GM21390 (cell line): Measurements from ENCODE around the gene UVRAG.
"Not testable (repeated sequence)": the region's sequence is repeated elsewhere in the genome, so short reads cannot be mapped to it uniquely, and the experiment has no call there.

Source experiments
- ATAC-seq: cut with Tn5 transposase; IDR thresholded peaks from one replicate; pipeline ENCODE4 v1.9.1; 2021; ENCODE audit not compliant: unreplicated experiment

The UVRAG gene

DNA sequence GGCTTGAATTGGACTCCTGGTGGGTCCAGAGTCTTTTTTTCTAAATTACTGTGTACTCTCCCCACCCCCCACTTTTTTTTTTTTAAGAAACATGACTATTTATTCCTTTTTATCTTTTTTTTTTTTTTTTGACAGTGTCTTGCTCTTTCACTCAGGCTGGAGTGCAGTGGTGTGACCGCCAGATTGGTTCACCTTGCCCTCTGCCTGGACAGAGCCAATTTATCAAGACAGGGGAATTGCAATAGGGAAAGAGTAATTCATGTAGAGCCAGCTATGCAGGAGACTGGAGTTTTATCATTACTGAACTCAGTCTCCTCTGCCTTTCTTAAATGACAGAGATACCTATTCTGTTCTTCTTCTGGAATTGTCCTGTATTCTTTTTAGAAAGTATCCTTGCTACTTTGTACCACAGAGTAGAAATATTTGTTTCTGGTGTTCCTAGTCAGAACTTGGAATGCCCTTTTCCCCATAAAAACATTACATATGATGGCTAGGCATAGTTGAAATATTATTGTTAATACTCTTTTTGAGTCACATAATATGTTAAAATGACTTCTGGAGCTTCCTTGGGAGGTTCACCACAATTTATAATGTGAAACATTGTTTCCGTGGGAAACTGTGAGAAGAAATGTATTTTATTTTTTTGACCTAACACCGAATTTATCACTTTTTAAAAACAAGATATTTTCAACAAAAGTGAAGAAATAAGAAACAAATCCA, 95.6 kb downstream of the UVRAG start:
- no peak for ATAC-seq

DNA sequence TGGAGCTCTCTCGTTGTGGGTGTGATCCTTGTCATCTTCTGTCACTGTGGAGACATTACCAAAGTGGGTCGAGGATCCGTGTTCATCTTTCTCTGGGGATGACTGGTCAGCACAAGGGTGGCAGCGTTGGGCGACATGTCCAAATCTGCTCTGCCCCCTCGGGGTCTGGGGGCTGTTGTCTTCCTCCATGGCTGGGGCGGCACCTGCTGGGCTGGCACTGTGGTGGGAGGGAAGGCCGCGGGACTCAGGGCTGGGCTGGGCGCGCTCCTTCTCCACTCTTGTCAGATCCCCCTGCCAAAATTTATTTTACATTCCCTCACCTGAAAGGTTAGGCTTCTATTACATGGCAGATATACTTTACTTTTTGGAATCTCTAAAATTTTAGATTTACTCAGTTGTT, 96.4 kb downstream of the UVRAG start:
- no peak for ATAC-seq

DNA sequence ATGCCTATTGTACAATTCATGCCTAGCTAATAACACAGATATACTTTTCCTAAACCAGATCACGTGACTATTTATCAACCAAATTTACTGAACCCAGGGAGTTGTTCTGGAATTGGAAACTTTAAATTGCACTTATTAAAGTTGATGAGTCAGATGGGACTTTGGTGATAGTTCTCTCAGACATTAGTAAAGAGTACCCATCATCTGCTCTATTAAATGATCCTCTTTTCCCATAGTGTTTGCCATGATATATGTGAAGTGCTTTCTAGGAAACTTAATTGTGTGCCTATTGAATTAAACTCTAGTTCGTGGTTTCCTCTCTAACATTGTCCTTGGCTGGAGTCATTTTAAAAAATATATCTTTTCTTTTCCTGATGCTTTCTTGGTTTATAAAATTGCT, 99.0 kb downstream of the UVRAG start:
- no peak for ATAC-seq

DNA sequence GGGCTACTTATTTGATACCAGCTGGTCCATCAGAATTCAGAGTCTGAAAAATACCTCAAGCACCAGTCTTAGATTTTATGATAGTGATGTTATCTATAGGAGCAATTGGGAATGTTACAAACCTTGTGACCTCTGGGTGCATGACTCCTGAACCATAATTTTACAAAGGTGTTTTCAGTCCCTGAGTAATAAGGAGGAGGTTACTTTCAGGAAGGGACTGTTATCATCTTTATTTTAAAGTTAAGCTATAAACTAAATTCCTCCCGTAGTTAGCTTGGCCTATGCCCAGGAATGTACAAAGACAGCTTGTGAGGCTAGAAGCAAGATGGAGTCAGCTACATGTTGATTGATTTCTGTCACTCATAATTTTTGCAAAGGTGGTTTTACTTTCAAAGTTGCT, 101.9 kb downstream of the UVRAG start:
- ATAC-seq, result no peak

DNA sequence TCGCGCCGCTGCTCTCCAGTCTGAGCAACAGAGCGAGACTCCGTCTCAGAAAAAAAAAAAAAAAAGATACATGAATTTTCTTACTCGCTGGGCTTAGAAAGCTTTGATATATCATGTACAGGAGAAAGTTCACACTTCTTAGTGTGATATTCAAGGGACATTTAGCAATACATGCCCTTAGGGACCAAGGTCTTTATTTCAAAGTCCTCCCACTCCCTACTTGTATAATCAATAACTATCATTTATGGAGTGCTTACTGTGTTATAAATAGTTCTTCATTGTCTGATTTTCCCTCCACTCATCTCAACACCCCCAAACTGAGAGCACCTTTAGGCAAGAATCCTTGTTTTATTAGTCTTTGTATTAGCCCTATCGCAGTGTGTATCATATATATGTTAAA, 103.3 kb downstream of the UVRAG start:
- no peak for ATAC-seq

DNA sequence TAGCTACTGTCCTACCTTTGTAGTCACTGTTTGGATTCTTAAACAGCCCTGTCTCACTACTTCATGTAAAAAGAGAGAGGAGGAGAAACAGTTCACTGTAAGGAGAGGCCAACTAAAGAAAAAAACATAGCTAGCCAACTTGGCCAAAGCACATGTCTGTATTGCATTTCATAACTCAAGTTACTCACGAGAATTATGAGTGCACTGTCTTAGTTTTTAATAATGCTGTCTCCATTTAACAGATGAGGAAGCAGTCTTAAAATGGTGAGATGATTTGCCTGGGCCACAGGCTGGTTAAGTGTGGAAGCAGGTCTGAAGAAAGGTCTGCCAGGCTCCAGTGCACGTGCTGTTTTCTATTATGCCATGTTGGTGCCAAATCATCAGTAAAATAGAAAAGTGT, 104.5 kb downstream of the UVRAG start:
- ATAC-seq, result no peak

DNA sequence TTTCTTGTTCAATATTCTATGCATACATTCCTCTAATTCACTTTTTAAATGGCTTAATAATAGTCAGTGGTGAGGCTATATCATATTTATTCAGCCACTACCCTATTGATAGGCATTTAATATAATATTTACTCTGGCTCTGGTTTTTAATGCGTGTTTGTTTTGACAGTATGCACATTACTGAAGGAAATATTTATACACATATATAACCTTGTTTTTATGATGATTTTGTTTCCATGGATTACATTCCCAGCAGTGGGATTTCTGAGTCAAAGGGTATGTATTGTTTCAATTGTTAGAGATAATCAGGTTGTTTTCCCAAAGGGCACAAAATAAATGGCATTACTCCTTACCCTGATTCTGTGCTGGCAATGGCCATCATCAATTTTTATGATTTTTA, 105.8 kb downstream of the UVRAG start:
- no peak for ATAC-seq

DNA sequence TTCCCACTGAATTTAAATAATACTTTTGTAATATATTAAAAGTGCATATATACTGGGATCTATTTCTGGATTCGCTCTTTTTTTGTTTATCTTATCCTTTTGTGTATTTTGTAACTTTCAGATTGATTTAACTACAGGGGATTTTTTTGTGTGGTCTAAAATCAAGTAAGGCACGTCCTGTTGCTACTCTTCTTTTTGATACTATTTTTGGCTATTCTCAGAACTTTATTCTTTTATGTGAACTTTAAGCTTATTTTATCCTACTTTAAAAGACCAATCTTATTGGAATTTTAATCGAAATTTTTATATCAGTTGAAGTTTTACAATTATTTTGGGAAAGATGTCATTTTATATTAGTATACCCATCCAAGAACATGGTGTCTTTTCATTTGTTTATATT, 106.8 kb downstream of the UVRAG start:
- no peak for ATAC-seq

DNA sequence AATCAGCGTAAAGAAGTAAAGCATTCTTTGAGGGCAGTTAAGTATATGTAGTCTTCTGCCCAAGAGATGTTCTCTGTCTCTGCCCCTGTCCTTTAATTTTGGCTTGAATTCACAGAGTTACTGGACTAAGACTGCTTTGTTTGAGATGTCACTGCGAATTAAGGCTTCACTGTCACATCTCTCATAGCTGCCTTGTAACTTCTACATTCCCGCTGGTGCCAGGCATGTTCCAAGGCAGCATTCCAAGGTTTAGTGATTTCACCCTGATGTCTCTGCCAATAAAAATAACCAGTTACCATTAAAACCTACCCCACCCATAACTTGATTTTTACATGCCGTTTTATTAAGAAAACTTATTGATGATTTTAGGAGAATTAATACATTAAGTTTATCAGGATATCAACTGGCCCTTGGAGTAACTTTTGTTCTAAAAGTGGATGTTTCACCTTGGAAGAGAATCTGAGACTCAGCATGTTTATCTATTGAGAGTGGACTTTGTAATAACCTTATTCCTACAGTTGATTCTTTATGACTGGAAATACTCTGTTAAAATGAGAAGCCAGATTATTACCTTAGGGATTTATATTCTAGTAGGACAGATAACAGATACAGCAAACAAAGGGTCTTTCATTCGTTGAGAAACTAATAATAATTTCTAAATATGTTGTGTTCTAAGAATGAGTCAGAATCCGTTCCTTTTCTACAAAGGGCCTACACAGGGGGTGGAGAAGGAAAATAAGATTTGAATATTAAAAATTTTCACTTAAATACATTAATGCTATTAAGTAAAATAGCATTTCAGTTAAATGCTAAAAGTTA, 110.2 kb downstream of the UVRAG start:
- no peak for ATAC-seq

DNA sequence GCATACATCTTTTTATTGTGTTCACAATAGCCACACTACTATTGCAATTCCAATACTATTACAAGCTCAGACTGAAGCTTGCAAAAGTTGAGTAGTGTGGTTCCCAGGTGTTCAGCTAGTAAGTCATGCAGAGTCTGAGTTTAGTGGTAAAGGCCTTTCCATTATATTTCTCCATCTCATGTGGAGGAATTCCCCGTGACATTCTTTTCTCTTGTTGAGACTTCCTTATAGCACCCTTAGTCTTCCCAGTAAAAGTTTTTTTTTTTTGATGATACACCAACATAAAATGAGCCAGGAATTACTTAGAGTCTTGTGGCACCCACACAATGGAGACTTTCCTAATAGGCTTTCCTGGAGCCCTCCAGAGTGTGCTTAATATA, 110.8 kb downstream of the UVRAG start:
- no peak for ATAC-seq

DNA sequence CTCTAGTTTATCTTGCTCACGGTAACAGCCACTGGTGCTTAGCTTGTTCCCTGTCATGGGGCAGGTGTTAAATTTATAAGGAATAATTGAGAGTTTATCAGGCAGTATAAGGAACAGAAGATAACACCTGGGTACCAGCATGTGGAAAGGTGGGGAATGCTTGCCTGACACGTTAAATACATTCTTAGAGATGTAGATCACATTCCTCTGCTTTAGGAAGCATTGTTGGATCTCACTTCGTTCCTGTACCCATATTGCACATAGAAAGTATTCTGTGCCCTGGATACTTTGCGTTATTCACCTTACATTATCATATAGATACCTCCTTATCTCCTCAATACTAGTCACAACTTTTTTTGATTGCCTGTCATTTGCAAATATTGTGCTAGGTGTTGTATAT, 114.7 kb downstream of the UVRAG start:
- no peak for ATAC-seq

DNA sequence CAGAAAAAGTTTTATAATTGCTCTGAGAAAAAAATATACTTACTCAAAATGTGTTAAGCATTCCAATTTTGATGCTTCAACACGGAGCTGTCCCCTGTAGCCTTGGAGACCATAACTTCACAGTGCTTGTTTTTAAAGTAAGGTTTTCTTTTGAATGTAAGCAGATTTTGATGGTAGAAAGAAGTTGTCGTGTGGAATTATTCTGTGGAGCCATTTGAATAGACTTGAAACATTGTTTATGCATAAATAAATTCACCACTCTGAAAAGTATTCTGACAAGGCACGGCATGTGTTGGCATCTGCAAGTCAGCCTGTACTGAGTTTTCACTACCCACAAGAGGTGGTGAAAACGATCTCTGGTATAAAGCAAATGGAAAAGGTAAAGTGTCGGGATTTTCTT, 115.5 kb downstream of the UVRAG start:
- ATAC-seq, result no peak

DNA sequence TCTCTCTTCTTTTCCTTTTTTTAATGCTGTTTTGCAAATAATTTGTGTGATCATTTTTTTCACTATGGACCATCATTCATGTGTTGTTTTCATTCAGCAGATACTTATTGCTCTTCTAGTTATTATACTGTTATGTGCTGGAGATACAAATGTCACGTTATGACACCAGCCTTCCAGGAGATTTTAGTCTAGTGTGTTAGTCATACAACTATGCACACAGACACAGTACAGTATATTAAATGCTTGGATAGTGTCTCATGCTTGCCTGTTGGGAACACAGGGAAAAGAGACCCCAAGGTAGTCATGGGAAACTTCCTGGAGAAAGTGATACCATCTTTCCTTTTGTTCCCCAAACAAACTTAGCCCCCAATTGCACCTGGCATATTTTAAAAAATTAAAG, 116.1 kb downstream of the UVRAG start:
- no peak for ATAC-seq

DNA sequence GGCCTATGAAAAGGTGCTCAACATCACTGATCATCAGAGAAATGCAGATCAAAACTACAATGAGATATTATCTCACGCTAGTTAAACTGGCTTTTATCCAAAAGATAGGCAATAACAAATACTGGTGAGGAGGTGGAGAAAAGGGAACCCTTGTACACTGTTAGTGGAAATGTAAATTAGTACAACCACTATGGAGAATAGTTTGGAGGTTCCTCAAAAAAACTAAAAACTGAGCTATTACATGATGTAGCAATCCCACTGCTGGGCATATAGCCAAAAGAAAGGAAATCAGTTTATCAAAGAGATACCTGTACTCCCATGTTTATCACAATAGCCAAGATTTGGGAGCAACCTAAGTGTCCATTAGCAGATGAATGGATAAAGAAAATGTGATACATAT, 118.7 kb downstream of the UVRAG start:
- not testable (repeated sequence) for ATAC-seq

DNA sequence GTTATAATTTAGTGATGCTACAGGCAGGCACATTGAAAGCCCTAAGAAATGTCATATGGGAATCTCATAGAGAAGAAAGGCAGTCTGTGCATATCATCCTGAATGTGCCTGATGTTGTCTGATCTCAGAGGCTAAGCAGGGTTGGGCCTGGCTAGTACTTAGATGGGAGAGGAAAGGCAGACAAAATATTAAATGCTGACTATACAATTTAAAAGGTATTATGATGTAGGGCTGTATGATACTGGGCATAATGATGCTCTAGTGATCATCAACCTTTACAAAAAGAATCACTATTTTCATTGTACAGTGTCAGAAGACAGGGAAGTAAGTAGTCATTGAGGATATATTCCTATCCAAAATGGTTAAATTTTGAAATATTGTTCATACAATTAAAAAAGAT, 119.8 kb downstream of the UVRAG start:
- ATAC-seq, result no peak

DNA sequence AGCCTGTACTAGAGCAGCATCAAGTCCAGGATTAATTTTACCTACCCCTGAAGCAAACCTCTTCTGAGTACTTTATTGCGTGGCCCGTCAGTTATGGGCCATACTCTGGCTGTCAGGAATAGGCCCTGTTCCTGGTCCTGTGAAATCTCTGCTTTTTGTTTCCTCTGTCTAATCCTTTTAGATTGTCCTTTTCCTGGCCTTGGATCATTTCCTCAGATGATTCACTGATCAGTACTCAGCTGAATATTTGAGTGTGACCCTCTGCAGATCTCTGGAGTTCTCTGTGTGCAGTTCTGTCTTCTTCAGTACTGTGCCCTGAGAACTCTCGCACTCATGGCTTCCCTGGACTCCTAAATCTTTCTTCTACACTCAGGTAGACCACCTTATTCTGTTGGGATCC, 123.5 kb downstream of the UVRAG start:
- no peak for ATAC-seq

DNA sequence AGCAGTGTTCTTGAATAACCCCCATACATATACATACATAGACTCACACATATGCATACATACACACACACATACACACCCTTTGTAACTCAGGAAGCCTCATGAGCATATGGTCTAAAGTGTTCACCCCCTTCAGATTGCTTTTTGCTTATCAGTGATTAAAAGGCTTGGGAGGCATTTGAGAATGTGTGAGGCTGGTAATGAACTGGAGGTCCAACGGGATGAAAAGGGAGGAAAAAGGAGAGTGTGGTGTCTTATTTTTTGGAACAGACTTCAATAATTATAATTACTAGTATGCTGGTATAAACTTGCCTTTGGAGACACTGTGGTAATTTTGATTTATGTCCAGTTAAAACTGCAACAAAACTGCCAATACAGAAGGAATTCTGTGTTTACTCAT, 124.5 kb downstream of the UVRAG start:
- no peak for ATAC-seq

DNA sequence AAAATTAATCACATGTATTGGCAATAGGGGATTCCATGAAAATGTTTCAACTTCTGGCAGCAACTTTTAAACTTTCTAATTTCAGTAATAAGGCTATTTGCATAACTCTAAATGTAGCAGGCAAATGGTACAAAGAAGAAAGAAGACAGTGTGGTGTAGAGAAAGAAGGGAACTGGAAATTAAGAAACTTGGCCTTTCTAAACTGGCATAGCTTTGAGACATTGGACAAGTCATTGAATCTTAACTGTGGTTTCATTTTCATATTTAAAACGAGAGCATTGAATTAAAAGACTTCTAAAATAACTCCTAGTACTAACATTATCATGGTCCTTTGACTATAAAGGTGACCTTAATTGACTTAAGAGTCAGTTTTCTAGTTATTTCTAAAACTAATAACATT, 125.0 kb downstream of the UVRAG start:
- peak; percentile 58 for ATAC-seq

DNA sequence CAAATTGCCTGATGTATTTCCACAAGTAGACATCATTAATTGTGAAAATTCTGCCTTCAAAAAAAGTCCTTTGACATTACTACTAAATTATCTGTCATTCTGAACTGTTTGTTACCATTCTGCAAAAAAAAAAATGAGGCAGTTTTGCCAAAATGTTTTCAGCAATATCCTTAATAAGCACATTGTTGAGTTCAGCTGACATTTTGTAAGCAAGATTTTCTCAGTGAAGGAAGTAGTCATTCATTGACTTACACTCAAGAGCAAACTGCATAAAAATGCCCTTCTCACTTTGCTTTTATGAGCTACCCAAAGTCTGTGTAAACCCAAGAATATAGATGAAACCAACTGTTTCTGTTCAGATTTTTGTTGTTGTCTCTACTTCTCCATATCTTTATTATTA, 125.9 kb downstream of the UVRAG start:
- no peak for ATAC-seq

DNA sequence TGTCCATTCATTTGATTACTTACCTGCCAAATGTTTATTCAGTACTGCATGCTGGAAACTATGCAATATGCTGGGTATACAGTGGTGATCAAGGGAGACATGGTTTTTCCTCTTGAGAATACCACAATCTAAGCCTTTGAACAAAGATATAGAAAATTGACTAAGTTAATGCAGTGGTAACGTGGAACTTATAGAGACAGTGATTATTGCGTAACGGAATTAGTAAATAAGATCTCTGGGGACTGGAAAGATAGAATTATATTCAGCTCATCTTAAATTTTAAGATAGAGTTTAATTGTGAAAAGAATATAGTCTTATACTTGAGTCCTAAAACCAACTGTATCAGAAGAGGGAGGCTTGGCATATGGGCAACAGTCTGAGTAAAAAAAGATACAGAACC, 129.5 kb downstream of the UVRAG start:
- no peak for ATAC-seq

DNA sequence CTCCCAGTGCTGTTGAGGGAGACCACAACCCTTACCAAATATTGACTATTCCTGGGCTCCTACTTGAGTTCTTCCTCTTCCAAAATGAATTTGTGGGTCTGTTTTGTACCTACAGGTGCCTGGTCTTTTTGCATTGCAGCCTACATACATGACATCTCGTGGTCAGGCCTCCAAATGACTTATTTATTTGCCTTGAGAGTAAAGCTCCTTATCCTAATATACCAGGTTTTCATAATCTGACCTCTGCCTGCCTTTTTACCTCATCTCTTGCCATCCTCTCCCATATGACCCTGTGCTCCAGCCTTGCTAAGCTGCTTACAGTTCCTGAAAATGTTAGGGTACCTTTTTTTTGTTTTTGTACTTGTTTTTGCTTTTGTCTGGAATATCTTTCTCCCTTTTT, 130.4 kb downstream of the UVRAG start:
- ATAC-seq, result no peak

DNA sequence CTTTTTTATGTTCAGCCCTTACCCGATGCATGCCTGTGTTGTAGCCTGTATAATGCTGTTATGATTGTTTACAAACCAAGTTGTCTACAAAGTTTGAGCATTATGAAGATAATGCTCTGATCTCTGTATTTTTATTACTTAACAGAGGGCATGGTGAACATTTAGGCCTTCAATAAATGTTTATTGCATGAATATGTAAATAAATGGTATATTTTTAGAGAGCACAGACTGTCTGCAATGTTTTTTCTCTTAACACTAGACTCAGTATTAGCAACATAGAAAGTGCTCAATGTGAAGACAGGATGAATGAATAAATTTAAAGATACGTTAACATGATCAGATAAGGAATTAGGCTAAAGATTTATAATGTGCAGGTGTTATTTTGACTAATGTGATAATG, 130.9 kb downstream of the UVRAG start:
- ATAC-seq, result no peak
